OCI-LY1 (cell line): ENCODE results near the gene BEND7.

Experiments used
- H2AFZ ChIP-seq: fragments of 200-600 bp; sonication (generic), shearing (Covaris generic); 2 replicates; pipeline ENCODE4 v1.6.0; 2014; ENCODE audit warnings: antibody characterized with exemption, mild to moderate bottlenecking, low read length
- H3F3A ChIP-seq: fragments of 200-600 bp; sonication (generic), shearing (Covaris generic); 2 replicates; pipeline ENCODE4 v1.6.0; 2014; ENCODE audit warnings: mild to moderate bottlenecking, antibody characterized with exemption, low read length, moderate library complexity; ENCODE audit not compliant: insufficient read depth
- H3K27ac ChIP-seq: fragments of 200-600 bp; sonication (generic); 2 replicates; pipeline ENCODE4 v1.5.1; 2014; ENCODE audit warnings: low read length, mixed run types, mild to moderate bottlenecking, low read depth; ENCODE audit not compliant: poor library complexity, severe bottlenecking
- H3K27me3 ChIP-seq: fragments of 200-600 bp; sonication (generic); 2 replicates; pipeline ENCODE4 v1.6.0; 2014; ENCODE audit warnings: antibody characterized with exemption, mild to moderate bottlenecking, low read length, moderate library complexity; ENCODE audit not compliant: insufficient read depth
- H3K36me3 ChIP-seq: fragments of 200-600 bp; sonication (generic); 2 replicates; pipeline ENCODE4 v1.6.1; 2014; ENCODE audit warnings: mild to moderate bottlenecking, antibody characterized with exemption, low read length, moderate library complexity, mixed read lengths; ENCODE audit not compliant: insufficient read depth
- H3K4me1 ChIP-seq: fragments of 200-600 bp; sonication (generic); 2 replicates; pipeline ENCODE4 v1.5.1; 2014; ENCODE audit warnings: mild to moderate bottlenecking, low read length, moderate library complexity; ENCODE audit not compliant: insufficient read depth, severe bottlenecking
- H3K4me2 ChIP-seq: fragments of 200-600 bp; sonication (generic), shearing (Covaris generic); 2 replicates; pipeline ENCODE4 v1.6.1; 2014; ENCODE audit warnings: low read length
- H3K4me3 ChIP-seq: fragments of 200-600 bp; sonication (generic); 2 replicates; pipeline ENCODE4 v1.5.1; 2014; ENCODE audit warnings: low read length, low read depth, mild to moderate bottlenecking, mixed read lengths; ENCODE audit not compliant: poor library complexity, severe bottlenecking
- H3K79me2 ChIP-seq: fragments of 200-600 bp; shearing (Covaris generic); 2 replicates; pipeline ENCODE4 v1.6.1; 2016; ENCODE audit warnings: mixed run types, low read length, mixed read lengths; ENCODE audit not compliant: insufficient read depth
- H3K9ac ChIP-seq: fragments of 200-600 bp; sonication (generic), shearing (Covaris generic); 2 replicates; pipeline ENCODE4 v1.6.1; 2014; ENCODE audit warnings: mild to moderate bottlenecking, low read length, mixed read lengths
- H3K9me2 ChIP-seq: fragments of 200-600 bp; sonication (generic), shearing (Covaris generic); 2 replicates; pipeline ENCODE4 v1.6.1; 2014; ENCODE audit warnings: low read depth, mild to moderate bottlenecking, low read length, mixed read lengths
- H3K9me3 ChIP-seq: fragments of 200-600 bp; shearing (Covaris generic); 2 replicates; pipeline ENCODE4 v1.6.1; 2014; ENCODE audit warnings: low read length, mixed read lengths
- H4K20me1 ChIP-seq: fragments of 200-600 bp; sonication (generic), shearing (Covaris generic); 2 replicates; pipeline ENCODE4 v1.6.0; 2016; ENCODE audit warnings: mild to moderate bottlenecking, low read length; ENCODE audit not compliant: insufficient read depth
- EZH2 ChIP-seq: fragments of 200-600 bp; sonication (generic), shearing (Covaris generic); IDR thresholded peaks from 2 replicates; pipeline ENCODE4 v1.8.0; 2017; ENCODE audit warnings: borderline replicate concordance, mixed run types, mild to moderate bottlenecking, antibody characterized with exemption, low read length, moderate library complexity, mixed read lengths
- TF ChIP-seq, protein P1 (sequence below): fragments of 200-600 bp; sonication (generic), shearing (Covaris generic); IDR thresholded peaks from 2 replicates; pipeline ENCODE4 v1.5.1; 2017; ENCODE audit warnings: mild to moderate bottlenecking, antibody characterized with exemption, low read length, moderate library complexity, mixed read lengths

BEND7 gene

DNA sequence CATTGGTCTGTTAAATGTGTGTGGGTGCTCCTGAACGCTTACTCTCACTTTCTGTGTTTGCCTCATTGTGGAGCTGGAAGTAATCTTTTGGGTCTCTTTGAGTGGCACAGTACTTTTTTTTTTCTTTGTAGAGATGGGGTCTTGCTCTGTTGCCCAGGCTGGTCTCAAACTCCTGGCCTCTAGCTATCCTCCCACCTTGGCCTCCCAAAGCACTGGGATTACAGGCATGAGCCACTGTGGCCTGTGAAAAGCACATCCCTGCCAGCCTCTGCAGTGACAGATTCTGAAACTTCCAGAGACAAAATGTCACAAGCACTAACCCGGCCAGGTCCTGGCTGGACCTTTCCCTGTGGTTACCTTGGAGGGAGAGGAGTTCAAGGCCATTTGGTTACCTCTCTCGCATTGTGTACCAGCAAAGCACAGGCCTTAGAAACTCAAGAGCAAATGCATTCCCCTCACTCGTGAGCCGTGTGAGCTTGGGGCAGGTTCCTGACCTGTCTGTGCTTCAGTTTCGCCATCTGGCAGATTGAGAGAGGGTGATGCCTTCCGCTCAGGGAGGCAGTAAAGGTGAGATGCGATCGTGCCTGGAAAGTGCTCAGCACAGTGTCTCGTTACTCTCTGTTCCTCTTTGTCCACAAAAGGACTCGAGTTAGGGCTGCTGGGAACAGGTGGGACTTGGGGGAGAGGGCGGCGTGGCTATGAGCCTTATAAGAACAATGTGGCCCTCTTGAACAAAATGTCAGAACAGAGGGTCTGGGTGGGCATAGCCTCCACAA is 108.1 kb downstream of the BEND7 start:
- H3K4me3 ChIP-seq, result no peak overlapping the region
- no peaks in the 10 kb centered on the region for H3K4me1 ChIP-seq
- no peaks in the 10 kb centered on the region for H3K36me3 ChIP-seq
- no peak overlapping the region for H3K9ac ChIP-seq
- H3K9me3 ChIP-seq, result no peaks in the 10 kb centered on the region
- H3K27ac ChIP-seq, result no peak overlapping the region
- no peak overlapping the region for H3K4me2 ChIP-seq
- TF ChIP-seq, protein P1, sequence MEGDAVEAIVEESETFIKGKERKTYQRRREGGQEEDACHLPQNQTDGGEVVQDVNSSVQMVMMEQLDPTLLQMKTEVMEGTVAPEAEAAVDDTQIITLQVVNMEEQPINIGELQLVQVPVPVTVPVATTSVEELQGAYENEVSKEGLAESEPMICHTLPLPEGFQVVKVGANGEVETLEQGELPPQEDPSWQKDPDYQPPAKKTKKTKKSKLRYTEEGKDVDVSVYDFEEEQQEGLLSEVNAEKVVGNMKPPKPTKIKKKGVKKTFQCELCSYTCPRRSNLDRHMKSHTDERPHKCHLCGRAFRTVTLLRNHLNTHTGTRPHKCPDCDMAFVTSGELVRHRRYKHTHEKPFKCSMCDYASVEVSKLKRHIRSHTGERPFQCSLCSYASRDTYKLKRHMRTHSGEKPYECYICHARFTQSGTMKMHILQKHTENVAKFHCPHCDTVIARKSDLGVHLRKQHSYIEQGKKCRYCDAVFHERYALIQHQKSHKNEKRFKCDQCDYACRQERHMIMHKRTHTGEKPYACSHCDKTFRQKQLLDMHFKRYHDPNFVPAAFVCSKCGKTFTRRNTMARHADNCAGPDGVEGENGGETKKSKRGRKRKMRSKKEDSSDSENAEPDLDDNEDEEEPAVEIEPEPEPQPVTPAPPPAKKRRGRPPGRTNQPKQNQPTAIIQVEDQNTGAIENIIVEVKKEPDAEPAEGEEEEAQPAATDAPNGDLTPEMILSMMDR, result no peak
- no peak for TF ChIP-seq EZH2
- no peaks in the 10 kb centered on the region; the same call in 1 of the 2 replicates for H3K27me3 ChIP-seq
- no peaks in the 10 kb centered on the region for H3F3A ChIP-seq
- no peak overlapping the region for H2AFZ ChIP-seq
- H3K9me2 ChIP-seq, result no peaks in the 10 kb centered on the region
- no peaks in the 10 kb centered on the region for H3K79me2 ChIP-seq
- H4K20me1 ChIP-seq, result no peaks in the 10 kb centered on the region

DNA sequence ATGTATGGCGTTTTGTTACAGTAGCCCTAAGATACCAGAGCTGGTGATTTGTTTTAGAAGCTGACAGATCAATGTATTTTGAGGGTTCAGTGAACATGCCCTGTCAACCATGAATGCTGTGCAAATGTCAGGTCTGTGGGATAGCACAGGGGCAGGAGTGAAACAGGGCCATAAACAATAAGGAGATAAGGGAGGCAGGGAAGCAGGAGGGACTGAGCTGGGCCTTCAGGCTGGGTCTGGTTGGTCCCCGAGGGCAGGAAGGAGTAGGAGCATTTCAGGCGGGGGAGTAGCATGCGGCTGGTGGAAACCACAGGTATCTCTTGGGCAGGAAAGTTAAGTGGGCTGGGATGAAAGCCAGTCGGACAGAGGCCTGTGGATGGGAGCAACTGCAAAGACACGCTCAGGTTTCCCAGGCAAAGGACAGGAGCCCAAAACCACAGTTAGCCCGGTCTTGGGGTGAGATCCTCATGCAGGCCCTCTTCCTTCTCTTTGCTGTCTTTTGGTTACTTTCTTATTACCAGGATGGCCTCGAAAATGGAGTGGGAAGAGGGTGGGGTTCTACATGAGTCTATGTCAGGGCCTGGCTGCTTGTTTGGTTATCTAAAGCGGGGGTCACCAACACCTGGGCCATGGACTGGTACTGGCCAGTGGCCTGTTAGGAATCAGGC is 111.2 kb downstream of the BEND7 start:
- H3K27ac ChIP-seq, result no peak overlapping the region
- TF ChIP-seq, protein P1, result no peak

DNA sequence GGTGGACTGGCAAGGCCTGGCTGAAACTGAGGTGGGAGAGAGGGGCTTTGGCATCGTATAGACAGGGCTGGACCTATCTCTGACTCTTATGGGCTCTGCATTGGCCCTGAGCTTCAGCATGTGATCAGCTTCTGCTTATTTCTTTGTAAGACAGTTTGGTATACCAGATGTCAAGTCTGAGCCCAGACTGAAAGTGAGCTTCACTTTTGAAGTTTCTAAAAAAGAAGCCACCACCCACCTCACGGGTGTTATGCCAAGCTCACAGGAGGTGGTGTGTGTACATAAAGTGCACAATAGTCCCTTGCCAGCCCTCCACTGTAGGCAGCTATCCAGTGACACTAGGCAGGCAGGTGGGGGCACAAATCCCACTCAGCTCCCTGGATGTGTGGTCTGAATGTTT is 112.1 kb downstream of the BEND7 start:
- no peak overlapping the region for H2AFZ ChIP-seq
- H3K4me2 ChIP-seq, result no peak overlapping the region
- H3K9ac ChIP-seq, result no peak overlapping the region
- H4K20me1 ChIP-seq, result no peaks in the 10 kb centered on the region
- H3K9me2 ChIP-seq, result no peaks in the 10 kb centered on the region
- no peaks in the 10 kb centered on the region for H3K9me3 ChIP-seq
- H3K4me3 ChIP-seq, result no peak overlapping the region
- no peak overlapping the region for H3K27ac ChIP-seq
- TF ChIP-seq, protein P1, result no peak
- TF ChIP-seq EZH2, result no peak
- no peaks in the 10 kb centered on the region for H3K36me3 ChIP-seq
- no peaks in the 10 kb centered on the region; the same call in 1 of the 2 replicates for H3K27me3 ChIP-seq
- no peaks in the 10 kb centered on the region for H3K4me1 ChIP-seq
- no peaks in the 10 kb centered on the region for H3F3A ChIP-seq
- no peaks in the 10 kb centered on the region for H3K79me2 ChIP-seq

More for the DNA sequence above, 111.2 kb downstream of the BEND7 start:
- Histone ChIP-seq H3F3A (no peaks in the 10 kb centered on the region), H3K4me2 (no peak overlapping the region), H3K9me2 (no peaks in the 10 kb centered on the region), H3K9me3 (no peaks in the 10 kb centered on the region), H3K9ac (no peak overlapping the region), H3K79me2 (no peaks in the 10 kb centered on the region), H4K20me1 (no peaks in the 10 kb centered on the region), H2AFZ (no peak overlapping the region), H3K36me3 (no peaks in the 10 kb centered on the region), H3K27me3 (no peaks in the 10 kb centered on the region; the same call in 1 of the 2 replicates), H3K4me3 (no peak overlapping the region), H3K4me1 (no peaks in the 10 kb centered on the region)
